HFF-Myc (cell line): Measurements from ENCODE around the gene HPCAL1.

Experiments
- DNase-seq: peaks from one replicate; pipeline ENCODE4 v3.0.0-alpha.2; 2011; ENCODE audit warnings: low read depth; ENCODE audit errors: extremely low read depth
- H3K4me3 ChIP-seq: replicated peaks from 2 replicates; pipeline ENCODE4 v1.5.1; 2011; ENCODE audit warnings: low read depth, mild to moderate bottlenecking, control low read depth, low read length
- CTCF ChIP-seq: IDR thresholded peaks from 2 replicates; pipeline ENCODE4 v1.5.1; 2012; ENCODE audit warnings: mild to moderate bottlenecking, low read depth, low read length, control low read depth; ENCODE audit errors: missing control alignments

Gene HPCAL1

GRCh38 chr2:10383960-10384734, 81.4 kb downstream of the HPCAL1 start:
- DNase-seq = no peak
- H3K4me3 ChIP-seq = no peak overlapping the region
- TF ChIP-seq CTCF = no peak

GRCh38 chr2:10385501-10385900, 82.8 kb downstream of the HPCAL1 start:
- no peak for DNase-seq
- TF ChIP-seq CTCF = no peak
- H3K4me3 ChIP-seq = no peak overlapping the region

GRCh38 chr2:10385933-10386773, 83.4 kb downstream of the HPCAL1 start:
- no peak for TF ChIP-seq CTCF
- DNase-seq = no peak

GRCh38 chr2:10387033-10387432, 84.3 kb downstream of the HPCAL1 start:
- no peak for DNase-seq
- no peak overlapping the region for H3K4me3 ChIP-seq
- TF ChIP-seq CTCF = no peak

More at GRCh38 chr2:10385933-10386773, 83.4 kb downstream of the HPCAL1 start:
- no peak overlapping the region for H3K4me3 ChIP-seq

- no peak for DNase-seq
- no peak overlapping the region for H3K4me3 ChIP-seq
- TF ChIP-seq CTCF = no peak
These were observed 86.4 kb downstream of the HPCAL1 start for GRCh38 chr2:10388954-10389560.

- H3K4me3 ChIP-seq = no peak overlapping the region
- no peak for DNase-seq
- TF ChIP-seq CTCF = no peak
These were observed 86.9 kb downstream of the HPCAL1 start for GRCh38 chr2:10389573-10389972.
